ENCODE measurements around the gene TMEM18.

Gene TMEM18

GRCh38 chr2:650343-651310 lies 26.6 kb downstream of the TMEM18 start:
- Histone ChIP-seq H3K9me3 (ENCODE audit: control insufficient read depth, insufficient read depth, low read depth, low read length) (no peaks in the 10 kb centered on the region), H3K4me3 (ENCODE audit: low read depth, low read length) (no peak overlapping the region), H3K27ac (ENCODE audit: low read depth, low read length) (no peak overlapping the region), H3K36me3 (ENCODE audit: control insufficient read depth, insufficient read depth, low read length) (no peaks in the 10 kb centered on the region), H3K4me1 (ENCODE audit: control insufficient read depth, insufficient read depth, low read length) (no peaks in the 10 kb centered on the region), H3K27me3 (ENCODE audit: control insufficient read depth, insufficient read depth, low read length) (no peaks in the 10 kb centered on the region), H3K9ac (ENCODE audit: low read length) (no peak overlapping the region)

- H3K4me1 ChIP-seq (ENCODE audit: control insufficient read depth, insufficient read depth, low read length): no peaks in the 10 kb centered on the region
- H3K9ac ChIP-seq (ENCODE audit: low read length): no peak overlapping the region
- H3K27me3 ChIP-seq (ENCODE audit: control insufficient read depth, insufficient read depth, low read length): no peaks in the 10 kb centered on the region
- no peaks in the 10 kb centered on the region for H3K9me3 ChIP-seq (ENCODE audit: control insufficient read depth, insufficient read depth, low read depth, low read length)
- no peaks in the 10 kb centered on the region for H3K36me3 ChIP-seq (ENCODE audit: control insufficient read depth, insufficient read depth, low read length)
- no peak overlapping the region for H3K4me3 ChIP-seq (ENCODE audit: low read depth, low read length)
- H3K27ac ChIP-seq (ENCODE audit: low read depth, low read length): no peak overlapping the region
These were observed 27.5 kb downstream of the TMEM18 start for GRCh38 chr2:649426-650342.

GRCh38 chr2:648476-649424 lies 28.5 kb downstream of the TMEM18 start:
- H3K9ac ChIP-seq (ENCODE audit: low read length): no peak overlapping the region
- H3K36me3 ChIP-seq (ENCODE audit: control insufficient read depth, insufficient read depth, low read length): no peaks in the 10 kb centered on the region
- H3K9me3 ChIP-seq (ENCODE audit: control insufficient read depth, insufficient read depth, low read depth, low read length): no peaks in the 10 kb centered on the region
- no peak overlapping the region for H3K27ac ChIP-seq (ENCODE audit: low read depth, low read length)
- no peaks in the 10 kb centered on the region for H3K4me1 ChIP-seq (ENCODE audit: control insufficient read depth, insufficient read depth, low read length)
- H3K27me3 ChIP-seq (ENCODE audit: control insufficient read depth, insufficient read depth, low read length): 0 out of 2 replicates have a peak, but pooled peaks cover 2% of the 10 kb centered on the region
- no peak overlapping the region for H3K4me3 ChIP-seq (ENCODE audit: low read depth, low read length)

GRCh38 chr2:647691-648231 lies 29.4 kb downstream of the TMEM18 start:
- Histone ChIP-seq H3K36me3 (ENCODE audit: control insufficient read depth, insufficient read depth, low read length) (no peaks in the 10 kb centered on the region), H3K27ac (ENCODE audit: low read depth, low read length) (no peak overlapping the region), H3K4me1 (ENCODE audit: control insufficient read depth, insufficient read depth, low read length) (no peaks in the 10 kb centered on the region), H3K27me3 (ENCODE audit: control insufficient read depth, insufficient read depth, low read length) (0 out of 2 replicates have a peak, but pooled peaks cover 2% of the 10 kb centered on the region), H3K9me3 (ENCODE audit: control insufficient read depth, insufficient read depth, low read depth, low read length) (no peaks in the 10 kb centered on the region), H3K9ac (ENCODE audit: low read length) (no peak overlapping the region), H3K4me3 (ENCODE audit: low read depth, low read length) (no peak overlapping the region)

GRCh38 chr2:647003-647560 lies 30.1 kb downstream of the TMEM18 start:
- no peak overlapping the region for H3K9ac ChIP-seq (ENCODE audit: low read length)
- H3K9me3 ChIP-seq (ENCODE audit: control insufficient read depth, insufficient read depth, low read depth, low read length): no peaks in the 10 kb centered on the region
- H3K4me3 ChIP-seq (ENCODE audit: low read depth, low read length): no peak overlapping the region
- H3K27me3 ChIP-seq (ENCODE audit: control insufficient read depth, insufficient read depth, low read length): 0 out of 2 replicates have a peak, but pooled peaks cover 2% of the 10 kb centered on the region
- H3K27ac ChIP-seq (ENCODE audit: low read depth, low read length): no peak overlapping the region
- H3K4me1 ChIP-seq (ENCODE audit: control insufficient read depth, insufficient read depth, low read length): no peaks in the 10 kb centered on the region
- no peaks in the 10 kb centered on the region for H3K36me3 ChIP-seq (ENCODE audit: control insufficient read depth, insufficient read depth, low read length)

- peaks cover 7% of the 10 kb centered on the region; the same call in 1 of the 2 replicates for H3K4me1 ChIP-seq (ENCODE audit: control insufficient read depth, insufficient read depth, low read length)
- H3K27ac ChIP-seq (ENCODE audit: low read depth, low read length): no peak overlapping the region
- no peaks in the 10 kb centered on the region for H3K9me3 ChIP-seq (ENCODE audit: control insufficient read depth, insufficient read depth, low read depth, low read length)
- 0 out of 2 replicates have a peak, but pooled peaks cover 2% of the 10 kb centered on the region for H3K27me3 ChIP-seq (ENCODE audit: control insufficient read depth, insufficient read depth, low read length)
- no peaks in the 10 kb centered on the region for H3K36me3 ChIP-seq (ENCODE audit: control insufficient read depth, insufficient read depth, low read length)
- H3K4me3 ChIP-seq (ENCODE audit: low read depth, low read length): no peak overlapping the region
- no peak overlapping the region for H3K9ac ChIP-seq (ENCODE audit: low read length)
These were observed 32.3 kb downstream of the TMEM18 start for GRCh38 chr2:644871-645270.

- Histone ChIP-seq H3K4me1 (ENCODE audit: control insufficient read depth, insufficient read depth, low read length) (peaks cover 7% of the 10 kb centered on the region; the same call in 1 of the 2 replicates), H3K27ac (ENCODE audit: low read depth, low read length) (no peak overlapping the region), H3K9ac (ENCODE audit: low read length) (no peak overlapping the region), H3K27me3 (ENCODE audit: control insufficient read depth, insufficient read depth, low read length) (0 out of 2 replicates have a peak, but pooled peaks cover 2% of the 10 kb centered on the region), H3K9me3 (ENCODE audit: control insufficient read depth, insufficient read depth, low read depth, low read length) (0 out of 2 replicates have a peak, but pooled peaks cover 4% of the 10 kb centered on the region), H3K36me3 (ENCODE audit: control insufficient read depth, insufficient read depth, low read length) (no peaks in the 10 kb centered on the region), H3K4me3 (ENCODE audit: low read depth, low read length) (no peak overlapping the region)
These were observed 33.4 kb downstream of the TMEM18 start for GRCh38 chr2:643761-644160.

GRCh38 chr2:643334-643733 lies 33.9 kb downstream of the TMEM18 start:
- H3K4me1 ChIP-seq (ENCODE audit: control insufficient read depth, insufficient read depth, low read length): peaks cover 7% of the 10 kb centered on the region; the same call in 1 of the 2 replicates
- H3K9ac ChIP-seq (ENCODE audit: low read length): no peak overlapping the region
- 0 out of 2 replicates have a peak, but pooled peaks cover 2% of the 10 kb centered on the region for H3K27me3 ChIP-seq (ENCODE audit: control insufficient read depth, insufficient read depth, low read length)
- 0 out of 2 replicates have a peak, but pooled peaks cover 4% of the 10 kb centered on the region for H3K9me3 ChIP-seq (ENCODE audit: control insufficient read depth, insufficient read depth, low read depth, low read length)
- no peaks in the 10 kb centered on the region for H3K36me3 ChIP-seq (ENCODE audit: control insufficient read depth, insufficient read depth, low read length)
- no peak overlapping the region for H3K27ac ChIP-seq (ENCODE audit: low read depth, low read length)
- H3K4me3 ChIP-seq (ENCODE audit: low read depth, low read length): no peak overlapping the region

- 0 out of 2 replicates have a peak, but pooled peaks cover 2% of the 10 kb centered on the region for H3K27me3 ChIP-seq (ENCODE audit: control insufficient read depth, insufficient read depth, low read length)
- no peak overlapping the region for H3K27ac ChIP-seq (ENCODE audit: low read depth, low read length)
These were observed 35.1 kb downstream of the TMEM18 start for GRCh38 chr2:641872-642815.

More at GRCh38 chr2:641872-642815, 35.1 kb downstream of the TMEM18 start:
- 0 out of 2 replicates have a peak, but pooled peaks cover 4% of the 10 kb centered on the region for H3K9me3 ChIP-seq (ENCODE audit: control insufficient read depth, insufficient read depth, low read depth, low read length)
- no peaks in the 10 kb centered on the region for H3K36me3 ChIP-seq (ENCODE audit: control insufficient read depth, insufficient read depth, low read length)
- peaks cover 7% of the 10 kb centered on the region; the same call in 1 of the 2 replicates for H3K4me1 ChIP-seq (ENCODE audit: control insufficient read depth, insufficient read depth, low read length)
- H3K4me3 ChIP-seq (ENCODE audit: low read depth, low read length): no peak overlapping the region
- no peak overlapping the region for H3K9ac ChIP-seq (ENCODE audit: low read length)
